Activated T-cell treated with anti-CD3 and anti-CD28 coated beads, Interleukin-2, amount 50 U/mL, for 1 hour (primary cell): ENCODE results near the gene REXO1.
"Not testable (repeated sequence)": the region's sequence is repeated elsewhere in the genome, so short reads cannot be mapped to it uniquely, and the experiment has no call there.

Source experiments
- DNase-seq: peaks from one replicate; pipeline ENCODE4 v3.0.0-alpha.2; 2020

Gene REXO1

GRCh38 chr19:1813192-1814182 is 34.8 kb downstream of the REXO1 start:
- no peak for DNase-seq

- DNase-seq, result peak; percentile 82
Observed at GRCh38 chr19:1812426-1813191, 35.7 kb downstream of the REXO1 start.

DNA sequence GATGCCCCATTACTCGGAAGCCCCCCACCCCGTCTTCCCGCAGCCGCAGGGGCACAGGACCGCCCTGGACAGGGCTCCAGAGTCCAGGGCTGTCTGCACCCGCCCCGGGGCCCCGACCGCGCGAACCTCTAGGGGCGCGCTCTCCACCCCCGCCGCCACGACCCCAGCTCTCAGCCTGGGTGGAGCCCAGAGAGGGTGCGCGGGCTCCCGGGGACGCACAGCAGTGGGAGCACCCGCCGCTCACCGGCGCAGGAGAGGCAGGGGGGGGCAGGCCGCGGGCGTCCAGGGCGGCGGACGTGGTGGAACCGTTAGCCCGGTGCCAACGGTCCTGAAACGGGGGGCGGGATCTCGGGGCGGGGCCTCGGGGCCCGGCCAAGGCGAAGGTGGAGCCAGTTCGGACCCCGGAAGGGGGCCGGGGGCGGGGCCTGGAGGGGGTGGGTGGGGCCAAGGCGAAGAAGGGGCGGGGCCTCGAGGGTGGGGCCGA is 36.3 kb downstream of the REXO1 start, which contains the start of gene ATP8B3:
ATP8B3 (minus strand) TSS at position 335 of the 484 bp plus-strand sequence. CDS start 540 bp downstream, outside the sequence.
- no peak for DNase-seq

DNA sequence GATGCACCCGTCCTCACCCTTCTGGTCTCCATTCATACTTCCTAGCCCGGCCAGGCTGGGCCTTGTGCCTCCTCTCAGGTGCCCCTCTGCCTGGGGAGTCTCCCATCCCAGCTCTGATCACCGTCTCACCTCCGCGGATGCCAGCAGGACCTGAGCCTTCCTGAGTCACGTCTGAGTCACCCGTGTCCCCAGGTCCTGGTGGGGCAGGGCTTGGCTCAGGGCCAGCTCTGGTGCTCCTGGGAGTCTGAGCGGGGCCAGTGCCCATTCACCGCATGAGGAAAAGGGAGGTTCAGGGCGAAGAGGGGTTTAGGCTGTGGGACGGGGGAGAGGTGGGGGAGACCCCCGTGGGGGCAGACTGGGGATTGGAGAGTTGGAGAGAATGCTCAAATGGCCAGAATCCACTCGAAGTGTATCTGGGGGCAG is 36.8 kb downstream of the REXO1 start:
- DNase-seq, result peak; percentile 60

DNA sequence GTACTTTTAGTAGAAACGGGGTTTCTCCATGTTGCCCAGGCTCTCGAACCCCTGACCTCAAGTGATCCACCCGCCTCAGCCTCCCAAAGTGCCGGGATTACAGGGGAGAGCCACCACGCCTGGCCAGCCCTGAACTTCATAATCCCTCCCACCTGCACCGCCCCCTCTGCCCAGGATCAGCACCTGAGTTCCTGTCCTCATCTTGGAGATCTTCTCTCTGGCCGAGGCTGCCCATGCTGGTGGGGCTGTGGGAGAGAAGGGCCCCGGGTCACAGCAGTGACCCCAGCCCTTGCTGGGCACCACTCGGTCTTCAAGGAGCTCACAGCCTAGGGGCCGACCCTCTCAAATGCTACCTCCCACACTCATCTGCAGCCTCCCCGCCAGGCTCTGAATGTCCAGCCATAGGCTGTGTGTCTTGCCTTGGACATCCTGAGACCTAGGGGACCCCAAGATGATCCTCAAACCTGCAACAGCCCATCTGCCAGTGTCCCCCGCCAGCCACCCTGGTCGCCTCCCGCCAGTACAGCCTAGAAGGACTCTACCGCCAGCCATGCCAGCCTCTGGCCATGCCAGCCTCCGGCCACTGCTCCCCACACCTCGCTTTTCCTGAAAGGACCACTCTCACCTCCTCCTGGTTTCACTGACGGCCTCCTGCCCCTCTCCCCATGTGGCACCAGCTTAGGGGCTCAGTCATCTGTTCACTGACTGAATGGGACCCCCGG is 37.7 kb downstream of the REXO1 start:
- DNase-seq, result no peak

DNA sequence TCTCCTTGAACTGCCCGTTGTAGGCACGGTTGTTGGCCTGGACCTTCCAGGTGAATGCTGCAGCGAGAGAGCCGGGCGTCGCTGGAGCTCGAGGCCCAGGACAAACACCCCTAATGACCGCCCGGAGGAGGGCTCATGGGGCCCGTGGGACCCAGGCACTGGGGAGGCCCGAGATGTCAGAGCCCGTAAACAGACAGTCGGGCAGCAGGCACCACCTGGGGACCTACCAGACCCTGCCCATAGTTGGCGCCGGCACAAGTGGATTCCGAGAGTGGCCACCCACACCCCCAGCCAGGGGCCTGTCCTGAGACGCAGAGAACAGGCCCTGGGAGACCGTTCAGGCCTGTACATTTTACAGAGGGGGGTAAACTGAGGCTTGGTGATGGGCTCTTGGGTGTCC is 38.6 kb downstream of the REXO1 start:
- no peak for DNase-seq

GRCh38 chr19:1808395-1808731 is 39.9 kb downstream of the REXO1 start:
- DNase-seq, result no peak

DNA sequence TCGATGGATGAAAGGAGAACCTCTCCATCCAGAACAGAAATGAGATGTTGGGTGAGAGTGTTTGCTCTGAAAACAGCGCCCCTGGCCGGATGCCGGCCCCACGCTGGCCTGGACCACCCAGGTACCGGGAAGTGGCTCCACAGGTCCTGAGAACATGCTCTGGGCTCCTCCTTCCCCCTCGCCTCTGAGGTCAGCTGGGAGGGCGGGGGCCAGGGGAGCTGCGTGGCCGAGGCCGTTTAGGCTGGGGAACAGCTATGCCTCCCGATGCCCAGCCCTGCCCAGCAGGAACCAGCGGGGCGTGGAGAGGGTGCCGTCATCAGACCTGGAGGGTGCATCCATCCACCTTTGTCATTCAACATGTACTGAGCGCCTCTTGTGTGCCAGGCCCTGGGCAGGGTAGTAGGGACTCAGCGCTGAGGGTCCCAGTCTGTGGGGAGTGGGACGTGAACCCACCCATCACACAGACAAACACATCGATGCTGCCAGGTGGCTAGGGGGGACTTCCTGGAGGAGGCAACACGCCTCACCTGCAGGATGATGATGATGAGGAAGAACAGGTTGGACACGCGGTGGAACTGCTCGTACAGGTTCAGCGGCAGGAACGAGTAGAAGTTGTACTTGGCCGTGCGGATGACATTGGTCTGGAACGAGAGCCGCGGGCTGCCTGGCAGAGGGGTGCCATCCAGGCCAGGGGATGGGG is 40.4 kb downstream of the REXO1 start:
- DNase-seq, result no peak

DNA sequence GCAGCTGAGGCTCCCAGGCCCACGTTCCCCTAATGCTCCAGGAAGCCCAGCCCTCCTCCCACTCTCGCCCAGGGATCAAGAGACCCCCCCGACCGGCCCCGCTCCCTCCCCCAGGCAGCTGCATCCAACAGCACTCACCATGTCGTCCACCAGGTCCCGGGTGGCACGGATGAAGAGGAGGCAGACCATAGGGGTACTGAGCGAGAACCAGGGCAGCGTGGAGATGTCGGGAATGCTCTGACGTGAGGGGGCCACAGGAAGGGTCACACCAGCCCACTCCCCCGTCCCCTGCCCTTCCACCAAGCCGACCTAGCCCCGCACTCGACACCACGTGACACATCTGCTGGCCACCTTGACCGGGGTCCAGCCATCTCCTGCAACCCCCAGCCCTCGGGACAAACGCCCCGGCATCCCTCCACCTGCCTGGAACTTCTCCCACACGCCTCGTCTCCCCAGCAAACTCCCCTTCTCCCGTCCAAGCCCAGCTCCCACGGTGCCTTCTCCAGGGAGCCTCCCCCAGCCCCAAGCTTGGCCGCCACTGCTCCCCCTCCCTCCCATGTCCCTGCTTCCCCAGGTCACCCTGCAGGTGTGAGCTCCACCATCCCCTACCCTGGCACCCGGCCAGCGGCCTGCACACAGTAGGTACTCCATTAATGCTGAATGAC is 41.1 kb downstream of the REXO1 start:
- no peak for DNase-seq

- DNase-seq, result no peak
Observed at GRCh38 chr19:1806184-1807029, 41.9 kb downstream of the REXO1 start.

GRCh38 chr19:1805401-1806183 is 42.7 kb downstream of the REXO1 start:
- DNase-seq, result no peak

DNA sequence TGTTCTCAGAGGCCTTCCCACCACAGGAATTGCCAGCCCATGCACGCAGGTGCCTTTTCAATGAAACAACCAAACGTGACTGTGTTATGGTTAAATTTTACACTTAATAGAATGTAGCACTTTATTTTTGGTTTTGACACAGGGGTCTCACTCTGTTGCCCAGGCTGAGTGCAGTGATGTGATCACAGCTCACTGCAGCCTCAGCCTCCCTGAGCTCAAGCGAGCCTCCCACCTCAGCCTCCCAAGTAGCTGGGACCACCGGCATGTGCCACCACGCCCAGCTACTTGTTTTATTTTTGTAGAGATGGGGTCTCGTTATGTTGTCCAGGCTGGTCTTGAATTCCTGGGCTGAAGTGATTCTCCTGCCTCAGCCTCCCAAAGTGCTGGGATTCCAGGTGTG is 43.4 kb downstream of the REXO1 start:
- no peak for DNase-seq

DNA sequence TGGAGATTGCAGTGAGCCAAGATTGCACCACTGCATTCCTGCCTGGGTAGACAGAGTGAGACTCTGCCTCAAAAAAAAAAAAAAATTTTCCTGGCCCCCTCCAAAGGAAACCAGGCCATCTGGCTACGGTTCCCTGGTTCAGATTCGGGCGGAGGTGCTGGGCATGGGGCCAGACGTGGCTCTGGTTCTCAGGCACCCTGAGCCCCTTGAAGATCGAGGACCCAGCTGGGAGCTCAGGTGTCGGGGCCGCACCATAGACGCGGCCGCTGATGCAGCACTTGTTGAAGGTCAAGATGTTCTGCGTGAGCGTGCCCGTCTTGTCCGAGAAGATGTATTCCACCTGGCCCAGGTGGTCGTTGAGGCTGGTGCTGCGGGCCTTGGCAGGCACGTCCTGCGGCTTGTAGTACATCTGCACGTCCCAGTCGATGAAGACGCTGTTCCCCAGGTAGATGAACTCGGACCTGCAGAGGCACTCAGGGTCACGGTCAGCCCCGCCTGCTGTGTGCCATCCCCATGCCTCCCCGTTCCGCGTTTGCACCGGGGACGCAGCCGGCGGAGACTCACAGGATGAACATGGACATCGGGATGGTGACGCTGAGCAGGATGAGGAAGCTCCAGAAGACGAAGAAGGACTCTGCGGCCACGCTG is 48.5 kb downstream of the REXO1 start:
- DNase-seq, result no peak

GRCh38 chr19:1797313-1797712 is 51.0 kb downstream of the REXO1 start:
- not testable (repeated sequence) for DNase-seq

- DNase-seq, result no peak
Observed at GRCh38 chr19:1796395-1797142, 51.7 kb downstream of the REXO1 start.

GRCh38 chr19:1794424-1795172 is 53.7 kb downstream of the REXO1 start:
- no peak for DNase-seq

DNA sequence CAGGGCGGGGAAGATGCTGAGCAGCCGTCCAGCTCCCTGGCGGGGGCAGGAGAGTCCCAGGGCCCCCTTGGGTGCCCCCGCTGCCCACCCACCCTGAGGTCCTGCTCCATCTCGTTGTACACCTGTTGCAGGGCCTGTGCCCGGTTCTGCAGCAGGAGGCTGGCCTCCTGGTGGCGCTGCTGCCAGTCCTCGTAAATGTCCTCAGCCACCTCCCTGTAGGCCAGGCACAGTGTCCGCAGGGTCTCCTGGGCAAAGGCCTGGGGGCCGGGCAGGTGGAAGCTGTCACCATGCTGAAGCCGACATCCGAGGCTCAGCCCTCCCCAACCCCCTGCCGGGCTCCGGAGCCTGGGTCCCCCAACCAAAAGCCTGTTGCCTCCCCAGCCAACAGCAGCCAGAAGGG is 56.4 kb downstream of the REXO1 start:
- DNase-seq, result no peak
